Liver (tissue), 9 donors: ENCODE results near the gene EXOC6B. TPM values are rescaled to one million over a fixed set of nuclear protein-coding genes. Genes with fewer than 3 reads are reported as not detected.

Experiments used
- DNase-seq: peaks from one replicate; pipeline ENCODE4 v3.0.0-alpha.2; 2017; ENCODE audit warnings: low spot score
- H3K27ac ChIP-seq, 2 donors: one replicate each; pipeline ENCODE4 v1.7.0; 2013; ENCODE audit warnings: inconsistent platforms in 2 of 2, low read length in 2 of 2, control low read depth in 1 of 2, low read depth in 1 of 2, mild to moderate bottlenecking in 1 of 2
- H3K27me3 ChIP-seq, 4 donors: one replicate each; pipeline versions ENCODE4 v1.6.1 to v1.7.0; 2013; ENCODE audit warnings: low read length in 3 of 4, inconsistent platforms in 1 of 4, mild to moderate bottlenecking in 1 of 4, moderate library complexity in 1 of 4; ENCODE audit not compliant: control insufficient read depth in 4 of 4, insufficient read depth in 4 of 4
- H3K36me3 ChIP-seq, 4 donors: one replicate each; pipeline versions ENCODE4 v1.6.1 to v1.7.0; 2013; ENCODE audit warnings: low read length in 3 of 4, mild to moderate bottlenecking in 3 of 4, low read depth in 1 of 4, moderate library complexity in 1 of 4; ENCODE audit not compliant: control insufficient read depth in 4 of 4, insufficient read depth in 3 of 4
- H3K4me1 ChIP-seq, 4 donors: one replicate each; pipeline versions ENCODE4 v1.6.1 to v1.7.0; 2013; ENCODE audit warnings: low read length in 3 of 4, mild to moderate bottlenecking in 3 of 4, moderate library complexity in 1 of 4; ENCODE audit not compliant: control insufficient read depth in 4 of 4, insufficient read depth in 4 of 4
- H3K4me3 ChIP-seq, 3 donors: one replicate each; pipeline versions ENCODE4 v1.6.1 to v1.7.0; 2013; ENCODE audit warnings: low read length in 3 of 3, control low read depth in 1 of 3, low read depth in 1 of 3, mild to moderate bottlenecking in 1 of 3
- H3K9ac ChIP-seq, 2 donors: one replicate each; pipeline ENCODE4 v1.7.0; 2013; ENCODE audit warnings: low read length in 2 of 2, mild to moderate bottlenecking in 2 of 2, moderate library complexity in 2 of 2, control low read depth in 1 of 2, low read depth in 1 of 2
- H3K9me3 ChIP-seq, 4 donors: one replicate each; pipeline versions ENCODE4 v1.6.1 to v1.7.0; 2013; ENCODE audit warnings: low read length in 3 of 4; ENCODE audit not compliant: control insufficient read depth in 4 of 4
- EGR1 ChIP-seq, 2 donors: IDR thresholded peaks; 2 replicates each; pipeline ENCODE4 v1.6.1; 2016 to 2018; ENCODE audit warnings: antibody characterized with exemption in 2 of 2, low read depth in 2 of 2
- FOXA2 ChIP-seq: IDR thresholded peaks from 2 replicates; pipeline ENCODE4 v1.6.1; 2016; ENCODE audit warnings: antibody characterized with exemption
- GABPA ChIP-seq, 2 donors: IDR thresholded peaks in 1 of 2; conservative IDR thresholded peaks in 1 of 2; 2 replicates each; pipeline ENCODE4 v1.6.1; 2016; ENCODE audit warnings: antibody characterized with exemption in 2 of 2, mild to moderate bottlenecking in 1 of 2, moderate library complexity in 1 of 2
- HNF4A ChIP-seq, 2 donors: conservative IDR thresholded peaks; 2 replicates each; pipeline ENCODE4 v1.6.1; 2016; ENCODE audit warnings: antibody characterized with exemption in 2 of 2, mild to moderate bottlenecking in 2 of 2
- HNF4G ChIP-seq: IDR thresholded peaks from 2 replicates; pipeline ENCODE4 v1.6.1; 2016; ENCODE audit warnings: antibody characterized with exemption
- NR2F2 ChIP-seq: IDR thresholded peaks from 2 replicates; pipeline ENCODE4 v1.6.1; 2016; ENCODE audit warnings: antibody characterized with exemption
- RXRA ChIP-seq, 2 donors: IDR thresholded peaks; 2 replicates each; pipeline ENCODE4 v1.6.1; 2017 to 2018; ENCODE audit warnings: antibody characterized with exemption in 2 of 2, mild to moderate bottlenecking in 1 of 2
- SP1 ChIP-seq: IDR thresholded peaks from 2 replicates; pipeline ENCODE4 v1.6.1; 2018; ENCODE audit warnings: antibody characterized with exemption, mild to moderate bottlenecking
- TAF1 ChIP-seq: conservative IDR thresholded peaks from 2 replicates; pipeline ENCODE4 v1.6.1; 2016; ENCODE audit warnings: antibody characterized with exemption, mild to moderate bottlenecking
- WGBS: extraction: QIAGEN DNeasy Blood & Tissue Kit; methylation state at CpG from one replicate; pipeline ENCODE4 v1.1.7; 2013; 5-methylcytosine and 5-hydroxymethylcytosine counted together
- polyA plus RNA-seq, 2 donors: library from polyadenylated mRNA; stranded (reverse) in 1 of 2; unstranded in 1 of 2; fragments of 200-250 nt in 1 of 2; fragments of >200 nt in 1 of 2; fragmentation: Nextera tagmentation in 1 of 2; extraction: Ambion mirVana in 1 of 2; gene quantifications; one replicate each; pipeline versions ENCODE4 v1.2.1 to v1.2.3, GENCODE V29; 2013 to 2015
- total RNA-seq, 2 donors: library from RNA; depleted of rRNA; stranded (reverse); fragments of >200 nt; gene quantifications; one replicate each; pipeline ENCODE4 v1.2.3, GENCODE V29; 2014
- TF ChIP-seq, protein P1 (sequence below): IDR thresholded peaks from 2 replicates; pipeline ENCODE4 v1.6.1; 2016; ENCODE audit warnings: antibody characterized with exemption, mild to moderate bottlenecking
- TF ChIP-seq, protein P2 (sequence below): IDR thresholded peaks from 2 replicates; pipeline ENCODE4 v1.6.1; 2016; ENCODE audit warnings: antibody characterized with exemption
- TF ChIP-seq, protein P3 (sequence below): IDR thresholded peaks from 2 replicates; pipeline ENCODE4 v1.6.1; 2016; ENCODE audit warnings: antibody characterized with exemption
- TF ChIP-seq, protein P4 (sequence below): fragments of 150-350 bp; IDR thresholded peaks from 2 replicates; pipeline ENCODE4 v1.5.1; 2017; ENCODE audit warnings: improper control_type of control experiment, low read depth, low read length; ENCODE audit not compliant: missing input control
- donor health status: healthy.
- donor health status: healthy.
- donor health status: healthy.
- donor health status: healthy.
- donor health status: healthy.

The EXOC6B gene
- total and polyA plus RNA-seq, 4 donors: 1.7 to 9.5 (median 5.5) TPM

DNA sequence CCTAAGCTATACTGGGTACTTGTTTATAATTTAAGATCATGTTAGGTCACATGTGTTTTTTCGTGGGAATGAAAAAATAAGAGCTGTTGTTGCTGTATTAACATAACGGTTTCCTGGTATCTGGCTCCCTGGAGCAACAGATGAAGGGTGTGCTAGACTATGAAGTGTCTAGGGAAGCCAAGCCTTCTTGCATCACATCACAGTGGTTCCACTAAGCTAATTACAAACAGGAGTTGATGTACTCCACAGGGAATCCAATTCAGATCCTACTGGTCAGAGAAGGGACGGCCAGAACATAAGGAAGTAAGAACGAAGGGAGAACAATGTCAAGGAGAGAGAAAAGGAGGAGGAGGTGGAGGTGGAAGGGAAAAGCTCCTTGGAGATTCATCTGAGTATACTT lies 485.2 kb downstream of the EXOC6B start:
- Histone ChIP-seq H3K9ac (no peak overlapping the region), H3K27ac (no peak overlapping the region), H3K36me3 (no peaks in the 10 kb centered on the region), H3K4me3 (no peak overlapping the region), H3K27me3 (no peaks in the 10 kb centered on the region), H3K9me3 (no peaks in the 10 kb centered on the region), H3K4me1 (no peaks in the 10 kb centered on the region)
- 94% methylated on average over 4 of the region's 4 CpGs for WGBS
- TF ChIP-seq FOXA2 (no peak), SP1 (no peak), EGR1 (IDR thresholded peaks at IDR 0.05; ENCODE audit: low read depth in 2 of 2) (no peak), GABPA (IDR thresholded peaks at IDR 0.05 in 1 of 2, conservative IDR thresholded peaks at IDR 0.05 in 1 of 2) (no peak)
- TF ChIP-seq, protein P1, sequence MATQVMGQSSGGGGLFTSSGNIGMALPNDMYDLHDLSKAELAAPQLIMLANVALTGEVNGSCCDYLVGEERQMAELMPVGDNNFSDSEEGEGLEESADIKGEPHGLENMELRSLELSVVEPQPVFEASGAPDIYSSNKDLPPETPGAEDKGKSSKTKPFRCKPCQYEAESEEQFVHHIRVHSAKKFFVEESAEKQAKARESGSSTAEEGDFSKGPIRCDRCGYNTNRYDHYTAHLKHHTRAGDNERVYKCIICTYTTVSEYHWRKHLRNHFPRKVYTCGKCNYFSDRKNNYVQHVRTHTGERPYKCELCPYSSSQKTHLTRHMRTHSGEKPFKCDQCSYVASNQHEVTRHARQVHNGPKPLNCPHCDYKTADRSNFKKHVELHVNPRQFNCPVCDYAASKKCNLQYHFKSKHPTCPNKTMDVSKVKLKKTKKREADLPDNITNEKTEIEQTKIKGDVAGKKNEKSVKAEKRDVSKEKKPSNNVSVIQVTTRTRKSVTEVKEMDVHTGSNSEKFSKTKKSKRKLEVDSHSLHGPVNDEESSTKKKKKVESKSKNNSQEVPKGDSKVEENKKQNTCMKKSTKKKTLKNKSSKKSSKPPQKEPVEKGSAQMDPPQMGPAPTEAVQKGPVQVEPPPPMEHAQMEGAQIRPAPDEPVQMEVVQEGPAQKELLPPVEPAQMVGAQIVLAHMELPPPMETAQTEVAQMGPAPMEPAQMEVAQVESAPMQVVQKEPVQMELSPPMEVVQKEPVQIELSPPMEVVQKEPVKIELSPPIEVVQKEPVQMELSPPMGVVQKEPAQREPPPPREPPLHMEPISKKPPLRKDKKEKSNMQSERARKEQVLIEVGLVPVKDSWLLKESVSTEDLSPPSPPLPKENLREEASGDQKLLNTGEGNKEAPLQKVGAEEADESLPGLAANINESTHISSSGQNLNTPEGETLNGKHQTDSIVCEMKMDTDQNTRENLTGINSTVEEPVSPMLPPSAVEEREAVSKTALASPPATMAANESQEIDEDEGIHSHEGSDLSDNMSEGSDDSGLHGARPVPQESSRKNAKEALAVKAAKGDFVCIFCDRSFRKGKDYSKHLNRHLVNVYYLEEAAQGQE: no peak
- TF ChIP-seq, protein P2, sequence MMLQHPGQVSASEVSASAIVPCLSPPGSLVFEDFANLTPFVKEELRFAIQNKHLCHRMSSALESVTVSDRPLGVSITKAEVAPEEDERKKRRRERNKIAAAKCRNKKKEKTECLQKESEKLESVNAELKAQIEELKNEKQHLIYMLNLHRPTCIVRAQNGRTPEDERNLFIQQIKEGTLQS: no peak
- no peak for DNase-seq

DNA sequence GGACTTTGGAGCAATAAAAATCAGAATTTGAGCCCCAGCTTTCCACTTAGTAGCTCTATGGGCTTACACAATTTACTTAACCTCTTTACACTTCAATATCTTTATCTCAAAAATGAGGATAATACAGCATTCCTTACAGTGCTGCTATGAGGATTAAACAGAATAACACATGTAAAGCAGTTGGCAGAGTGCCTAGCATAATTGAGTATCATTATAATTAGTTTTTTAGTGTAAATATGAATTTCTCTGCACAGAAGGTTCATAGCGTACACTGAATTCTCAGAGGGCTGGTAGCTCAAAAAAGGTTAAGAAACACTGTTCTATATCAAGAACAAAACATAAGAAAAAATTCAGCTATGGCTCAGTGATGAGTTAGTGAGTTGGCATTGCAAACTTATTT lies 487.8 kb downstream of the EXOC6B start:
- no peak overlapping the region for H3K9ac ChIP-seq
- TF ChIP-seq, protein P1: no peak
- TF ChIP-seq RXRA (IDR thresholded peaks at IDR 0.05): no peak
- no peak for TF ChIP-seq FOXA2
- H3K9me3 ChIP-seq: no peaks in the 10 kb centered on the region
- DNase-seq: no peak
- 99% methylated on average over 1 of the region's 1 CpG for WGBS
- H3K36me3 ChIP-seq: no peaks in the 10 kb centered on the region
- no peak overlapping the region for H3K4me3 ChIP-seq
- H3K4me1 ChIP-seq: no peaks in the 10 kb centered on the region
- H3K27me3 ChIP-seq: no peaks in the 10 kb centered on the region
- H3K27ac ChIP-seq: no peak overlapping the region

DNA sequence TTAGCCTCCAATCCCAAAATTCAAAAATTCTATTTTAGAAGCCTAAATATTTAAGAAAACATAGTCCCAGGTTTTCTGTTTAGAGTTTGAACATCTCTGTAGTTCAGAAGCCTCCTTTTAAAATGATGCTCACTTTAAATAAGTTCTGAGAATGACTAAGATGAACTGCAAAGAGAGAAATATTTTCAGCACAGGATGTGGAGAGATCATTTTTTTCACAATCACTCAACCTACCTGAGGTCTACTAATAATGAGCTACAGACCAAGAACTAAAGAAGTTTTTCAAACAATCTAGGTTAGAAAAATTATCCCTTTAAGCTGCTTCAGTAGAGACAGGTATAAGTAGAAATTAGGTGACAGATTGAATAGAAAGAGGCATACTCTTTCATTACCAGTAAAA lies 493.1 kb downstream of the EXOC6B start:
- DNase-seq: no peak
- Histone ChIP-seq H3K4me3 (no peak overlapping the region), H3K9ac (no peak overlapping the region), H3K36me3 (no peaks in the 10 kb centered on the region), H3K27ac (no peak overlapping the region), H3K27me3 (no peaks in the 10 kb centered on the region), H3K4me1 (no peaks in the 10 kb centered on the region), H3K9me3 (no peaks in the 10 kb centered on the region)
- TF ChIP-seq, protein P2: no peak
- TF ChIP-seq EGR1 (IDR thresholded peaks at IDR 0.05; ENCODE audit: low read depth in 2 of 2) (no peak), HNF4A (conservative IDR thresholded peaks at IDR 0.05) (no peak), TAF1 (no peak), RXRA (IDR thresholded peaks at IDR 0.05) (no peak), NR2F2 (no peak), HNF4G (no peak)
- TF ChIP-seq, protein P3, sequence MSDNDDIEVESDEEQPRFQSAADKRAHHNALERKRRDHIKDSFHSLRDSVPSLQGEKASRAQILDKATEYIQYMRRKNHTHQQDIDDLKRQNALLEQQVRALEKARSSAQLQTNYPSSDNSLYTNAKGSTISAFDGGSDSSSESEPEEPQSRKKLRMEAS: no peak
- TF ChIP-seq, protein P4, sequence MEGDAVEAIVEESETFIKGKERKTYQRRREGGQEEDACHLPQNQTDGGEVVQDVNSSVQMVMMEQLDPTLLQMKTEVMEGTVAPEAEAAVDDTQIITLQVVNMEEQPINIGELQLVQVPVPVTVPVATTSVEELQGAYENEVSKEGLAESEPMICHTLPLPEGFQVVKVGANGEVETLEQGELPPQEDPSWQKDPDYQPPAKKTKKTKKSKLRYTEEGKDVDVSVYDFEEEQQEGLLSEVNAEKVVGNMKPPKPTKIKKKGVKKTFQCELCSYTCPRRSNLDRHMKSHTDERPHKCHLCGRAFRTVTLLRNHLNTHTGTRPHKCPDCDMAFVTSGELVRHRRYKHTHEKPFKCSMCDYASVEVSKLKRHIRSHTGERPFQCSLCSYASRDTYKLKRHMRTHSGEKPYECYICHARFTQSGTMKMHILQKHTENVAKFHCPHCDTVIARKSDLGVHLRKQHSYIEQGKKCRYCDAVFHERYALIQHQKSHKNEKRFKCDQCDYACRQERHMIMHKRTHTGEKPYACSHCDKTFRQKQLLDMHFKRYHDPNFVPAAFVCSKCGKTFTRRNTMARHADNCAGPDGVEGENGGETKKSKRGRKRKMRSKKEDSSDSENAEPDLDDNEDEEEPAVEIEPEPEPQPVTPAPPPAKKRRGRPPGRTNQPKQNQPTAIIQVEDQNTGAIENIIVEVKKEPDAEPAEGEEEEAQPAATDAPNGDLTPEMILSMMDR: no peak
